CD4-positive, alpha-beta T cell treated with Interleukin-4 for 1 hour (primary cell): ENCODE results near the gene WDR41.

Source experiments
- DNase-seq, 2 donors: peaks; one replicate each; pipeline ENCODE4 v3.0.0-alpha.2; 2020 to 2022

Gene WDR41

DNA sequence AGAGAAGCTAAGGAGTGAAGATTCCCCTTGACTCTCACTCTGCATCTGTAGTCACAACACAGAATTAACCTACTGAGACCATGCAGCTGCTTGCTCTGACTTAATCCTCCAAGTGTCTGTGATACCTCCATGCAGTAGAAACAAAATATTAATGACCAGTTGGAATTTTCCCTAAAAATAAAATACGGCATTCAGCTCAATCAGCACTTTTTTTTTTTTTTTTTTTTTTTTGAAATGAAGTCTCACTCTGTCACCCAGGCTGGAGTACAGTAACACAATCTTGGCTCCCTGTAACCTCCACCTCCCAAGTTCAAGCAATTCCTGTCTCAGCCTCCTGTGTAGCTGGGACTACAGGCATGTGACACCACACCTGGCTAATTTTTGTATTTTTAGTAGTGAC is 48.4 kb downstream of the WDR41 start:
- DNase-seq, result no peak

GRCh38 chr5:77438071-77438470 is 54.0 kb downstream of the WDR41 start:
- DNase-seq, result no peak

GRCh38 chr5:77437194-77437593 is 54.9 kb downstream of the WDR41 start:
- peak in 1 of 2 donors; percentile 7 for DNase-seq

GRCh38 chr5:77431719-77432118 is 60.4 kb downstream of the WDR41 start:
- no peak for DNase-seq

GRCh38 chr5:77431286-77431685 is 60.8 kb downstream of the WDR41 start:
- DNase-seq, result no peak

DNA sequence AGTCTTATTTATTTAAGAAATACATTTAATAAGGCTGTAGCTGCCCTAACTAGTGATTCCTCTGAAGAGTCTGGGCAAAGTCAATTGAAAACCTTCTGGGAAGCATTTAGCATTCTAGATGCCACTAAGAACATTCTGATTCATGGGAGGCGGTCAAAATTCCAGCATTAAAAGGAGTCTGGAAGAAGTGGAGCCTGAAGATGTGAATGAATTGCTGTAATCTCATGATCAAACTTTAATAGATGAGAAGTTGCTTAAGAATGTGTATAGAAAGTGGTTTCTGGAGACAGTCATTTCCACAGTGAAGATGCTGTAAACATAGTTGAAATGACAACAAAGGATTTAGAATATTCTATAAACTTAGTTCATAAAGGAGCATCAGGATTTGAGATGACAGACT is 61.4 kb downstream of the WDR41 start:
- DNase-seq, result no peak

DNA sequence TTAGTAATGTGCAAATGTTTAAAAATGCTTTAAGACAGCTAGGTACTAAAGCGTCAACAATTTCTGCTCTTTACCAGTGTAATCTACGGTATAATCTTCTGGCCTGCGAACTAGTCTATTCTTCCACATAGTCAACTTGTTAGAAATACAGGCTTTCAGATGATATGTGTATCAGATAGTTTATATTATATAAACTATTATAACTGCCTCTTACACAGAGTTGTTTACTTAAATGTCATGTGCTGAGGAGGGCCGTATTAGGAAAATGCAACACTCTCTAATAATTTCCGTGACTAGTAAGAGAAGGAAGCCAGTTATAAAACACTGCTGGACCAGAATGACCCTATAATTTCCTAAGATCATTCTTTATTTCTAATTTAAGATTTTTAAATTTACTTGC is 63.6 kb downstream of the WDR41 start:
- no peak for DNase-seq

- DNase-seq, result no peak
These were observed 64.1 kb downstream of the WDR41 start for GRCh38 chr5:77427998-77428397.

GRCh38 chr5:77426670-77427069 is 65.4 kb downstream of the WDR41 start:
- DNase-seq, result no peak

DNA sequence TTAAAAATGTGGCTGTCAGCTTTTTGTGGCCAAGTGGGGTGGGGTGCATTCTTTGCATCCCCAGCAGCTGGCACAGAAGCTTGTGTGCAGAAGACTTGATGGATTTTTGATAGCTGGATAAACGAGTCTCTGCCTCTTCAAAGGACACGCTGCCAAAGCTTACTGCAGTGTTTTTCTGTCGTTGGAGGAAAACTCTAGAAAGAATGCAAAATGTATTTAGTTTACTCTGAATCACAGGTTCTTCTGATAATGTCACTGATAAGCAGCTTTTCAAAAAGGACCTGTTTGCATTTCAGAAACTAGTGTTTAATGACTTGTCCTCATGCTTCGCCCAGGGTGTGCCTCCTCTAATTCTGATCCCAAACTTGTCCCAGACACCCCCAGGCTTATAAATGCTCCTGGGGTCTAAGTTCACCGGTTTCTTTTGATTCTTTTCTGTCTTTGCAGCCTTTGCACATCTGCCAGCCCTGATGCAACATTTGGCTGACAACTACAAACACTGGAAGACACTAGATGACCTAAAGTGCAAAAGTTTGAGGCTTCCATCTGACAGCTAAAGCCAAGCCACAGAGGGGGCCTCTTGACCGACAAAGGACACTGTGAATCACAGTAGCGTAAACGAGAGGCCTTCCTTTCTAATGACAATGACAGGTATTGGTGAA is 66.0 kb downstream of the WDR41 start:
- no peak for DNase-seq

DNA sequence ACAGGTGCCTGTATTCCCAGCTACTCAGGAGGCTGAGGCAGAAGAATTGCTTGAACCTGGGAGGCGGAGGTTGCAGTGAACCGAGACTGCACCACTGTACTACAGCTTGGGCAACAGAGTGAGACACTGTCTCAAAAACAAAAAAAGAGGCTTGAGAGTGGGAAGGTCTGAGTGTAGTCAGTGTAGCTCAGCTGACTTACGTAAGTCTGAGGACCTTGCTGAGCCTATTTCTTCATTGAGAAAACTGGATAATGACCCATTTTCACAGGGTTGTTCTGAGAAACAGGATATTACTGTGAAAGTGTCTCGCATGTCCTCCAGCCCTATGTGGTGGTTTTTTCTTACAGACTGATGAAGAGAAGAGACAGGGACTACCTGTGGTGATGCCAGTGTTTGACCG is 66.7 kb downstream of the WDR41 start:
- DNase-seq, result no peak

DNA sequence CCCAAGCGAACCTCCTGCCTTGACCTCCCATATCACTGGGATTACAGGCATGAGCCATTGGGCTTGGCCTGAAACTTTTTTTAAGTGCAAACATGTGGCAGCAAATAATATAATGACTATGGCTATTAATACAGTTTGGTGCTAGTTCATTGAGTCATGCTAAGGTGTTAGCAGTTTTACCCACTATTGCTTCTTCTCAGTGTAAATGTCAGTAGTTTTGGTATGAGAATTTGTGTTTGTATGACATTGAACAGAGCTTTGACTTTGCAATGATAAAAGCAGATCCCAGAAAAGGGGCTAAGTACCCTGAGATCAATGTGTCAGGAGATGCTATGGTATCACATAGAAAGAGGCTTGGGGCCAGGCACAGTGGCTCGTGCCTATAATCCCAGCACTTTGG is 67.2 kb downstream of the WDR41 start:
- DNase-seq, result no peak

DNA sequence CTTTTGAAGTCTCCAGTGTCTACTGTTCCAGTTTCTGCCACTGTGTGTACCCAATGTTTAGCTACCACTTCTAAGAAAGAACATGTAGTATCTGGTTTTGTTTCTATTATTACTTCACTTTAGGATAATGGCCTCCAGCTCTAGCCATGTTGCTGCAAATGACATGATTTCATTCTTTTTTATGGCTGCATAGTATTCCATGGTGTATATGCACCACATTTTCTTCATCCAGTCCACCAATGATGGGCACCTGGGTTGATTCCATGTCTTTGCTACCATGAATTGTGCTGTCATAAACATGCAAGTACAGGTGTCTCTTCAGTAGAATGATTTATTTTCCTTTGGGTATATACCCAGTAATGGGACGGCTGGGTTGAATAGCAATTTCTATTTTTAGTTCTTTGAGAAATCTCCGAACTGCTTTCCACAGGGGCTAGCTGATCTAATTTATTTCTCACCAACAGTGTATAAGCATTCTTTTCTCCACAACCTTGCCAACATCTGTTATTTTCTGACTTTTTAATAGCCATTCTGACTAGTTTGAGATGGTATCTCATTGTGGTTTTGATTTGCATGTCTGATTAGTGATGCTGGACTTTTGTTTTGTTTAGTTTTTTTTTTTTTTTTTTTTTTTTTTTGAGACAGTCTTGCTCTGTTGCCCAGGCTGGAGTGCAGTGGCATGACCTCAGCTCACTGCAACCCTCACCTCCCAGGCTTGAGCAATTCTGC is 68.9 kb downstream of the WDR41 start:
- no peak for DNase-seq

GRCh38 chr5:77420940-77421339 is 71.2 kb downstream of the WDR41 start:
- no peak for DNase-seq

GRCh38 chr5:77419644-77420582 is 72.2 kb downstream of the WDR41 start:
- DNase-seq, result no peak

GRCh38 chr5:77418601-77419581 is 73.2 kb downstream of the WDR41 start:
- no peak for DNase-seq

DNA sequence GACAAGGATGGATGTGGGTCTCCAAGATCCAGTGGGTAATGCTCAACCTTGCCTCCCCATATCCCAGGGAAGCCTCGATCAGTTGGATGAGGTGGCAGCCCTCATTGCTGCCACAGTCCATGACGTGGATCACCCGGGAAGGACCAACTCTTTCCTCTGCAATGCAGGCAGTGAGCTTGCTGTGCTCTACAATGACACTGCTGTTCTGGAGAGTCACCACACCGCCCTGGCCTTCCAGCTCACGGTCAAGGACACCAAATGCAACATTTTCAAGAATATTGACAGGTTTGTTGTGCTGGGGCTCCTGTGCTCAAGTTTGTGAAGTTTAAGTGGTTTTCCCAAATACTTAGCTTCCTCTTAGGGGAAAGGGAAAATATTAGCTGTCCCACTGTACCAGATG is 74.0 kb downstream of the WDR41 start:
- no peak for DNase-seq

GRCh38 chr5:77413049-77413448 is 79.1 kb downstream of the WDR41 start:
- no peak for DNase-seq

- no peak for DNase-seq
These were observed 82.1 kb downstream of the WDR41 start for GRCh38 chr5:77409870-77410621.

DNA sequence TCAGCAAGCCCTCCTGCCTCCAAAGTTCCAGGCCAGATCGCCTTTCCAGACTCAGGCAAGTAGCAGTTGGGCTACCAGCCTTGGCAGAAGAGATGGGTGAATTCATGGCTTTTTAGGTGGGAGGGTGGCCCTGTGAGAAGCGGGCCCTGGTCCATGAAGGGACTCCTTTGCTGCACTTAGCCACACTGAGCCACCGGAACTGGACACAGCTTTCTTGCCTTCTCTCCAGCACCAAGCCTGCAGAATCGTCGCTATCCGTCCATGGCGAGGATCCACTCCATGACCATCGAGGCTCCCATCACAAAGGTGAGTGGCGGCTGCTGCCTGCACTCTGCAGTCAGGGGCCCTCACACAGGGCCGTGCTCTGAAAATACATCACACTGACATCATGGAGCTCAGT is 85.0 kb downstream of the WDR41 start:
- no peak for DNase-seq

DNA sequence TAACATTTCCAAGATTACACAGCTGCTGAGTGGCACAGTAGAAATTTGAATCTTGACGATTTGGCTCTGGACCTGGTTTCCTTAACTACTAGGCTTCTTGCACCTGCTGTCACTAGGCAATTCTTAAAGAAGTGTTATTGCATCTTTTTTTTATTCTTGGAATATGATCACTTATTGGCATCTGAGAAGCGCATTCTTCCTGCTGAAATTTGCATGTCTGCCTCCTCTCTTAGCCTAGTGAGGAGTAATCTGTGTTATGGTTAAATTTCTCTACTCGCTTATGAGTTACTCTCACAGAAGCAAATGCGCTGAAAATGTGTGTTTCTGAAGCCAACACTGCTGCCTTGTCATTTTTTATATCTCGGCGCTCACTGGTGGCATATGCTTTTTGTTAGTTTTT is 89.3 kb downstream of the WDR41 start:
- no peak for DNase-seq

DNA sequence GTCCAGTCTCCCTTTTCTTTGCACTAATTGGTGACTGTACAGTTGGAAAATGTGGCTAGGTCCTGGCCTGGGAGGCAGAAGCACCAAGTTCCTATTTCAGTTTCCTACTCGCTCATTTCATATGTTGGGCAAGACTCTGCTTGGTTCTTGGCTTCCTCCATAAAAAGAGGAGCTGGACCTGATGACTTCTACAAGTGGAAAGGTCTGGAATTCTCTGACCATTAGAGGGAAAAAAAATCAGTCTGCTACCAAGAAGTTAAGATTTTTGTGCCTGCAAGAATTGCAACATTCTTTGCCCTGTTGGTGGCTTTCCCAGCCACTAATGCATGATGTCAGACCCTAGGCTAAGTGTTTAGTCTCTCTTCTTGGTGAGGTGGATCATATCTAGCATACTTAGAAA is 91.5 kb downstream of the WDR41 start:
- no peak for DNase-seq
